SK-N-SH (cell line): ENCODE measurements around the gene SRSF2. TPM values are rescaled to one million over a fixed set of nuclear protein-coding genes. Genes with fewer than 3 reads are reported as not detected.

Experiments used
- CTCF ChIA-PET: fragments of 300-600, 350-600 bp; formaldehyde crosslinking; extraction: SDS; loops from one replicate; lab custom pipeline; 2021; lab: Yijun Ruan, JAX
- POLR2A ChIA-PET: fragments of 350-600 bp; sonication (Branson Sonifier 250); formaldehyde crosslinking; extraction: SDS; loops from one replicate; lab custom pipeline; 2020; ENCODE audit warnings: antibody characterized with exemption, inconsistent platforms; lab: Yijun Ruan, JAX
- DNase-seq: peaks from one replicate; pipeline ENCODE4 v3.0.0; 2012
- H2AFZ ChIP-seq: fragments of 200-600 bp; sonication (generic); 2 replicates; pipeline ENCODE4 v1.8.1; 2016; ENCODE audit warnings: antibody characterized with exemption, mild to moderate bottlenecking, low read depth
- H3F3A ChIP-seq: fragments of 200-600 bp; sonication (generic); replicated peaks from 2 replicates; pipeline ENCODE3; 2016; ENCODE audit warnings: antibody characterized with exemption, mild to moderate bottlenecking; ENCODE audit not compliant: insufficient read depth
- H3K27ac ChIP-seq, 2 experiments: fragments of 200-500 bp in 1 of 2; fragments of 200-600 bp in 1 of 2; sonication (Bioruptor generic) in 1 of 2; sonication (generic), shearing (Covaris generic) in 1 of 2; 2 replicates each; pipeline versions ENCODE4 v1.5.1 to v1.6.1; 2014 to 2016; ENCODE audit warnings: low read depth in 2 of 2, inconsistent platforms in 1 of 2, low read length in 1 of 2, mild to moderate bottlenecking in 1 of 2, mixed read lengths in 1 of 2
- H3K27me3 ChIP-seq: fragments of 200-600 bp; sonication (generic), shearing (Covaris generic); 2 replicates; pipeline ENCODE4 v1.6.1; 2016; ENCODE audit warnings: mixed run types; ENCODE audit not compliant: insufficient read depth
- H3K36me3 ChIP-seq, 2 experiments: fragments of 200-500 bp in 1 of 2; fragments of 200-600 bp in 1 of 2; sonication (Bioruptor generic) in 1 of 2; sonication (generic) in 1 of 2; replicated peaks in 1 of 2; 2 replicates each; pipeline versions ENCODE3 to v1.5.1; 2014 to 2016; ENCODE audit warnings: low read length in 1 of 2, mild to moderate bottlenecking in 1 of 2; ENCODE audit not compliant: insufficient read depth in 2 of 2, control insufficient read depth in 1 of 2
- H3K4me1 ChIP-seq, 2 experiments: fragments of 200-500 bp in 1 of 2; fragments of 200-600 bp in 1 of 2; sonication (Bioruptor generic) in 1 of 2; sonication (generic), shearing (Covaris generic) in 1 of 2; 2 replicates each; pipeline versions ENCODE4 v1.5.1 to v1.6.1; 2014 to 2016; ENCODE audit warnings: low read depth in 1 of 2, low read length in 1 of 2, mixed run types in 1 of 2; ENCODE audit not compliant: insufficient read depth in 2 of 2, control insufficient read depth in 1 of 2
- H3K4me2 ChIP-seq: fragments of 200-600 bp; sonication (generic), shearing (Covaris generic); 2 replicates; pipeline ENCODE4 v1.6.1; 2017; ENCODE audit warnings: mixed run types
- H3K4me3 ChIP-seq, 2 experiments: fragments of 200-500 bp in 1 of 2; fragments of 200-600 bp in 1 of 2; sonication (Bioruptor generic) in 1 of 2; sonication (generic), shearing (Covaris generic) in 1 of 2; 2 replicates each; pipeline versions ENCODE4 v1.5.1 to v1.8.1; 2014 to 2016; ENCODE audit warnings: low read depth in 2 of 2, inconsistent platforms in 1 of 2, low read length in 1 of 2, mild to moderate bottlenecking in 1 of 2, mixed read lengths in 1 of 2, moderate library complexity in 1 of 2
- H3K79me2 ChIP-seq: fragments of 200-600 bp; sonication (generic); 2 replicates; pipeline ENCODE4 v1.8.1; 2017; ENCODE audit warnings: mild to moderate bottlenecking; ENCODE audit not compliant: insufficient read depth
- H3K9ac ChIP-seq: fragments of 200-600 bp; sonication (generic); 2 replicates; pipeline ENCODE4 v1.6.1; 2017; ENCODE audit warnings: mixed run types
- H3K9me2 ChIP-seq: fragments of 200-600 bp; sonication (generic); 2 replicates; pipeline ENCODE4 v1.6.1; 2017; ENCODE audit warnings: mixed run types
- H3K9me3 ChIP-seq: fragments of 200-600 bp; sonication (generic); 2 replicates; pipeline ENCODE4 v1.6.1; 2017; ENCODE audit warnings: mixed run types, mild to moderate bottlenecking, moderate library complexity
- H4K20me1 ChIP-seq: fragments of 200-600 bp; sonication (generic); 2 replicates; pipeline ENCODE4 v1.6.1; 2017; ENCODE audit warnings: mild to moderate bottlenecking, mixed run types; ENCODE audit not compliant: insufficient read depth
- FOSL2 ChIP-seq: IDR thresholded peaks from 2 replicates; pipeline ENCODE4 v1.4.0; 2012; ENCODE audit warnings: low read depth, mild to moderate bottlenecking, moderate library complexity, borderline replicate concordance
- FOXJ3 ChIP-seq: sonication (generic); formaldehyde crosslinking; IDR thresholded peaks from 2 replicates; pipeline ENCODE4 v1.5.1; 2020; ENCODE audit warnings: mild to moderate bottlenecking, missing genetic modification reagents
- FOXM1 ChIP-seq: IDR thresholded peaks from 2 replicates; pipeline ENCODE4 v1.4.0; 2012; ENCODE audit warnings: low read depth, mild to moderate bottlenecking
- GATA2 ChIP-seq: sonication (generic); formaldehyde crosslinking; IDR thresholded peaks from 2 replicates; pipeline ENCODE4 v1.5.0; 2020; ENCODE audit warnings: mild to moderate bottlenecking, missing genetic modification reagents
- JUND ChIP-seq: IDR thresholded peaks from 2 replicates; pipeline ENCODE4 v1.4.0; 2012
- MEF2A ChIP-seq: IDR thresholded peaks from 2 replicates; pipeline ENCODE4 v1.4.0; 2012; ENCODE audit warnings: low read depth, borderline replicate concordance
- MXI1 ChIP-seq: IDR thresholded peaks from 2 replicates; pipeline ENCODE4 v1.6.1; 2012; ENCODE audit warnings: mild to moderate bottlenecking, low read depth, low read length, improper control_type of control experiment
- NFIC ChIP-seq: IDR thresholded peaks from 2 replicates; pipeline ENCODE4 v1.4.0; 2012; ENCODE audit warnings: borderline replicate concordance
- NRF1 ChIP-seq: IDR thresholded peaks from 2 replicates; pipeline ENCODE4 v1.6.1; 2012; ENCODE audit warnings: low read depth, mild to moderate bottlenecking, low read length
- POLR2AphosphoS5 ChIP-seq: IDR thresholded peaks from 2 replicates; pipeline ENCODE4 v1.6.1; 2012; ENCODE audit warnings: low read depth, low read length
- RCOR1 ChIP-seq: fragments of 150-350 bp; IDR thresholded peaks from 2 replicates; pipeline ENCODE4 v1.6.1; 2017; ENCODE audit warnings: antibody characterized with exemption, low read length
- RXRA ChIP-seq: IDR thresholded peaks from 2 replicates; pipeline ENCODE4 v1.4.0; 2012; ENCODE audit warnings: low read depth, mild to moderate bottlenecking, borderline replicate concordance
- SIN3A ChIP-seq: IDR thresholded peaks from 2 replicates; pipeline ENCODE4 v1.6.1; 2012; ENCODE audit warnings: low read depth, mild to moderate bottlenecking, low read length, moderate library complexity, borderline replicate concordance
- SMC3 ChIP-seq: IDR thresholded peaks from 2 replicates; pipeline ENCODE4 v1.6.1; 2012; ENCODE audit warnings: low read depth, low read length, improper control_type of control experiment
- TAF1 ChIP-seq: IDR thresholded peaks from 2 replicates; pipeline ENCODE4 v1.6.1; 2012; ENCODE audit warnings: low read depth, mild to moderate bottlenecking, low read length, moderate library complexity, borderline replicate concordance
- TCF12 ChIP-seq: IDR thresholded peaks from 2 replicates; pipeline ENCODE4 v1.4.0; 2012
- TEAD4 ChIP-seq: IDR thresholded peaks from 2 replicates; pipeline ENCODE4 v1.4.0; 2012; ENCODE audit warnings: mild to moderate bottlenecking, borderline replicate concordance; ENCODE audit not compliant: insufficient read depth
- WGBS: methylation state at CpG from one replicate; pipeline ENCODE4 v1.1.6; 2017; ENCODE audit warnings: low lambda C conversion rate; 5-methylcytosine and 5-hydroxymethylcytosine counted together
- polyA plus RNA-seq, 3 experiments: library from polyadenylated mRNA; depleted of rRNA; stranded (reverse); fragments of >200 nt; gene quantifications; 2 replicates each; pipeline ENCODE4 v1.2.3, GENCODE V29; 2012
- TF ChIP-seq, protein P1 (sequence below): IDR thresholded peaks from 2 replicates; pipeline ENCODE4 v1.4.0; 2012; ENCODE audit warnings: low read depth, borderline replicate concordance
- TF ChIP-seq, protein P2 (sequence below): IDR thresholded peaks from 2 replicates; pipeline ENCODE4; 2012
- TF ChIP-seq, protein P3 (sequence below): fragments of 150-350 bp; IDR thresholded peaks from 2 replicates; pipeline ENCODE4 v1.6.1; 2017; ENCODE audit warnings: antibody characterized with exemption, low read length, low read depth, borderline replicate concordance
- TF ChIP-seq, protein P4 (sequence below): IDR thresholded peaks from 2 replicates; pipeline ENCODE4 v1.4.0; 2012; ENCODE audit warnings: low read depth, borderline replicate concordance
- TF ChIP-seq, protein P5 (sequence below): fragments of 200-600 bp; sonication (generic); IDR thresholded peaks from 2 replicates; pipeline ENCODE4 v1.6.1; 2017; ENCODE audit warnings: antibody characterized with exemption, mild to moderate bottlenecking, moderate library complexity

The SRSF2 gene
- polyA plus RNA-seq, 1 of the 3 experiments (the other 2 are of a cell fraction) = 211 TPM

DNA sequence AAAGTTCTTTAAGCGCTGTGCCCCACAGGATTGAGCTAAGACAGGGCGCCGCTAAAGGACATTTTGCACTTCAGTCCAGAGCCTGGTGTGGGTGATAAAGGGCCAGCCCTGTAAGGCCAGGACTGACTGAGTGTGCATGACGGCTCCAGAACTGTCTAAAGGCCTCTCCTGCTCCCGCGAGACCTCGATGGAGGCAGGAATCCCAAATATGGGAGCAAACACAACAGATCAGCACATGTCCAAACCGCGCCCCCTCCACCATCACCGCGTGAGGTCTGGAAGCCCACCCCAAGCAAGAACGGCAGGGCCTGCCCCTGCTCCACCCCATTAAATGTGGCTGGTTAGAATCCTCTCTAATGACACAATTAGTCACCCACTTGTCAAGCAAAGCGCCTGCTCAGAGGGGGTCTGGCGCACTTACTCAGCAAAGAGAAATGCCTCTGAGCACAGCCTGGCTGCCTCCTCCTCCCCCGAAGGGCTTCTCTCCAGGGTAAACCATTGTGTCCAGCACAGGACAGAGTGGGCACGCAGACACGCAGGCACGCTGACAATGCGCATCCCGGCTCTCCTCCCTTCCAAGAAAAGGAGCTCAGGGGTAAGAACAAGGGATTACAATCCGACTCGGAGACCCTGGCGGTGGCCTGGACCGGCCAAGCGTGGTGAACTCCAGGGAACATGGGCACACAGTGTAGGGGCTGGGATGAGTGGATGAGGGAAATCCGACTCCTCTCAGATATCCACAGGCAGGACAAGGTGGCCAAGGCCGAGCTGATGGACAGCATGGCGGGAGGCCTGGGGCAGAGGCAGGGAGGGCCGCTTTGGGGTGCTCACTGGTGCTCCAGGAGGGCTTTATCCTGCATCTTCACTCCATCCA, 27.8 kb downstream of the SRSF2 start (continued):
- TF ChIP-seq, protein P1, sequence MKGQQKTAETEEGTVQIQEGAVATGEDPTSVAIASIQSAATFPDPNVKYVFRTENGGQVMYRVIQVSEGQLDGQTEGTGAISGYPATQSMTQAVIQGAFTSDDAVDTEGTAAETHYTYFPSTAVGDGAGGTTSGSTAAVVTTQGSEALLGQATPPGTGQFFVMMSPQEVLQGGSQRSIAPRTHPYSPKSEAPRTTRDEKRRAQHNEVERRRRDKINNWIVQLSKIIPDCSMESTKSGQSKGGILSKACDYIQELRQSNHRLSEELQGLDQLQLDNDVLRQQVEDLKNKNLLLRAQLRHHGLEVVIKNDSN = no peak
- TF ChIP-seq POLR2AphosphoS5 = peak; percentile 74
- peak; percentile 86 for TF ChIP-seq JUND
- peak; percentile 89 for TF ChIP-seq FOSL2
- TF ChIP-seq MXI1 = peak; percentile 90
- TF ChIP-seq TEAD4 = peak; percentile 67
- TF ChIP-seq RXRA = no peak; the same call in 1 of the 2 replicates
- TF ChIP-seq, protein P2, sequence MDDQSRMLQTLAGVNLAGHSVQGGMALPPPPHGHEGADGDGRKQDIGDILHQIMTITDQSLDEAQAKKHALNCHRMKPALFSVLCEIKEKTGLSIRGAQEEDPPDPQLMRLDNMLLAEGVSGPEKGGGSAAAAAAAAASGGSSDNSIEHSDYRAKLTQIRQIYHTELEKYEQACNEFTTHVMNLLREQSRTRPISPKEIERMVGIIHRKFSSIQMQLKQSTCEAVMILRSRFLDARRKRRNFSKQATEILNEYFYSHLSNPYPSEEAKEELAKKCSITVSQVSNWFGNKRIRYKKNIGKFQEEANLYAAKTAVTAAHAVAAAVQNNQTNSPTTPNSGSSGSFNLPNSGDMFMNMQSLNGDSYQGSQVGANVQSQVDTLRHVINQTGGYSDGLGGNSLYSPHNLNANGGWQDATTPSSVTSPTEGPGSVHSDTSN = peak; percentile 95
- peak; percentile 88 for TF ChIP-seq TCF12
- no peak for TF ChIP-seq FOXM1
- peak; percentile 39; the same call in 1 of the 2 replicates for TF ChIP-seq NFIC
- peak; percentile 66; the same call in 1 of the 2 replicates for TF ChIP-seq TAF1
- TF ChIP-seq, protein P3, sequence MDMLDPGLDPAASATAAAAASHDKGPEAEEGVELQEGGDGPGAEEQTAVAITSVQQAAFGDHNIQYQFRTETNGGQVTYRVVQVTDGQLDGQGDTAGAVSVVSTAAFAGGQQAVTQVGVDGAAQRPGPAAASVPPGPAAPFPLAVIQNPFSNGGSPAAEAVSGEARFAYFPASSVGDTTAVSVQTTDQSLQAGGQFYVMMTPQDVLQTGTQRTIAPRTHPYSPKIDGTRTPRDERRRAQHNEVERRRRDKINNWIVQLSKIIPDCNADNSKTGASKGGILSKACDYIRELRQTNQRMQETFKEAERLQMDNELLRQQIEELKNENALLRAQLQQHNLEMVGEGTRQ = no peak
- TF ChIP-seq NRF1 = peak; percentile 40
- TF ChIP-seq SIN3A = peak; percentile 94

DNA sequence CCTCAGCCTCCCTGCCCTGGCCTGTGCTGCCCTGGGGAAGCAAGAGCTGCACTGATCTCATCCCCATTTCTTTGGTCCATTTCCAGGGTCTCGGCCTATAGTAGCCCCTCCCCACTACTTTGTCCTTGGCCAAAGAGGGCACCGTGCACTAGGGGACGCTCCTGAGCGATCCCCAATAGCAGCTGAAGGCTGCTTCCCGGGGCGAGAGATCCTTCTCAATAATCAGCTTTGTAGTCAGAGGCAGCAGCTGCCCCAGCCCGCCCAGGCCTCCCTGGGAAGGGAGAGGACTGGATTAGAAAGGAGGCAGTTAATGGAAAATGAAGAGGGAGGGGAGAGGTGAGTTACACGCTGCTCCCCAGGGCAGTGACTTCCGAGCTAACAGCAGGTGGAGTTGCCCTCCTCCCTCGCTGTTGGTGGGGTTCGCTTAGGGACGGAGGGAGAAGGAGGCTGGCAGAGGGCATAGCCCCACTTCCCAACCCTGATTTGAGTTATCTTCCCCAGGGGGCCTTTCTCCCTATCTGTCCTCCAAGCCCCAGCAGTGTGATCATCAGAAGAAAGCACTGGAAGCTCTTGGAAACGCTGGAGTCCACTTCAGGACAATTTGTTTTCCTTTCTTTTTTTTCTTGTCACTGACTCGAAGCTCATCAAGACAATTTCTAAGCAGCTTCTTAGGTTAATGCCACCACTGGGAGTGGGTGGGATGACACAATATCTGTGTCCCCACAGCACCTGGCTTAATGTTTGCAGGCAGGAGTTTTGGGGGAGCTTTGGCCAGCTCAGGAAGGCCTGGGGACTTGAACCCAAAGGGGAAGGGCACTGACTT, 28.9 kb downstream of the SRSF2 start:
- peak; percentile 52 for DNase-seq
- ChIA-PET POLR2A (interaction anchor here (1.1 to 1.6 kb wide), 2 partner anchors 18 to 35 kb away, joined by 3 to 4 read pairs; partner anchors contain the start of genes JMJD6 and METTL23), CTCF (interaction anchor here (0.7 to 14.3 kb wide), 10 partner anchors 11 to 348 kb away, joined by 3 to 255 read pairs (median 4); no protein-coding TSS in a partner anchor)
- Histone ChIP-seq H3F3A (peaks cover 38% of the 10 kb centered on the region), H3K9me3 (no peaks in the 10 kb centered on the region), H3K4me1 (peaks cover 14 to 33% of the 10 kb centered on the region in 2 experiments), H3K36me3 (peaks cover 8% of the 10 kb centered on the region in 2 experiments), H3K9me2 (no peaks in the 10 kb centered on the region), H3K79me2 (peaks cover 94% of the 10 kb centered on the region), H2AFZ (no peak overlapping the region), H3K9ac (peak overlapping the region; percentile 85; the same call in 1 of the 2 replicates), H3K27me3 (no peaks in the 10 kb centered on the region), H3K4me2 (peak overlapping the region; percentile 96), H3K27ac (peak overlapping the region; percentile 88 to 95; a peak in 3 of 4 replicates), H4K20me1 (peaks cover 30% of the 10 kb centered on the region), H3K4me3 (peak overlapping the region in 1 of 2 experiments; percentile 89; a peak in 1 of 4 replicates)
- 93% methylated on average over 14 of the region's 14 CpGs for WGBS
- no peak for TF ChIP-seq RXRA
- TF ChIP-seq, protein P4, sequence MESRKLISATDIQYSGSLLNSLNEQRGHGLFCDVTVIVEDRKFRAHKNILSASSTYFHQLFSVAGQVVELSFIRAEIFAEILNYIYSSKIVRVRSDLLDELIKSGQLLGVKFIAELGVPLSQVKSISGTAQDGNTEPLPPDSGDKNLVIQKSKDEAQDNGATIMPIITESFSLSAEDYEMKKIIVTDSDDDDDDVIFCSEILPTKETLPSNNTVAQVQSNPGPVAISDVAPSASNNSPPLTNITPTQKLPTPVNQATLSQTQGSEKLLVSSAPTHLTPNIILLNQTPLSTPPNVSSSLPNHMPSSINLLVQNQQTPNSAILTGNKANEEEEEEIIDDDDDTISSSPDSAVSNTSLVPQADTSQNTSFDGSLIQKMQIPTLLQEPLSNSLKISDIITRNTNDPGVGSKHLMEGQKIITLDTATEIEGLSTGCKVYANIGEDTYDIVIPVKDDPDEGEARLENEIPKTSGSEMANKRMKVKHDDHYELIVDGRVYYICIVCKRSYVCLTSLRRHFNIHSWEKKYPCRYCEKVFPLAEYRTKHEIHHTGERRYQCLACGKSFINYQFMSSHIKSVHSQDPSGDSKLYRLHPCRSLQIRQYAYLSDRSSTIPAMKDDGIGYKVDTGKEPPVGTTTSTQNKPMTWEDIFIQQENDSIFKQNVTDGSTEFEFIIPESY = no peak
- no peak for TF ChIP-seq FOXJ3
- no peak for TF ChIP-seq GATA2 (CRISPR knock-in tag)
- no peak for TF ChIP-seq TCF12
- no peak for TF ChIP-seq JUND
- TF ChIP-seq, protein P5, sequence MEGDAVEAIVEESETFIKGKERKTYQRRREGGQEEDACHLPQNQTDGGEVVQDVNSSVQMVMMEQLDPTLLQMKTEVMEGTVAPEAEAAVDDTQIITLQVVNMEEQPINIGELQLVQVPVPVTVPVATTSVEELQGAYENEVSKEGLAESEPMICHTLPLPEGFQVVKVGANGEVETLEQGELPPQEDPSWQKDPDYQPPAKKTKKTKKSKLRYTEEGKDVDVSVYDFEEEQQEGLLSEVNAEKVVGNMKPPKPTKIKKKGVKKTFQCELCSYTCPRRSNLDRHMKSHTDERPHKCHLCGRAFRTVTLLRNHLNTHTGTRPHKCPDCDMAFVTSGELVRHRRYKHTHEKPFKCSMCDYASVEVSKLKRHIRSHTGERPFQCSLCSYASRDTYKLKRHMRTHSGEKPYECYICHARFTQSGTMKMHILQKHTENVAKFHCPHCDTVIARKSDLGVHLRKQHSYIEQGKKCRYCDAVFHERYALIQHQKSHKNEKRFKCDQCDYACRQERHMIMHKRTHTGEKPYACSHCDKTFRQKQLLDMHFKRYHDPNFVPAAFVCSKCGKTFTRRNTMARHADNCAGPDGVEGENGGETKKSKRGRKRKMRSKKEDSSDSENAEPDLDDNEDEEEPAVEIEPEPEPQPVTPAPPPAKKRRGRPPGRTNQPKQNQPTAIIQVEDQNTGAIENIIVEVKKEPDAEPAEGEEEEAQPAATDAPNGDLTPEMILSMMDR = no peak
- TF ChIP-seq RCOR1 = no peak
- TF ChIP-seq SIN3A = no peak
- TF ChIP-seq SMC3 = no peak
- no peak for TF ChIP-seq NRF1
- TF ChIP-seq MEF2A = no peak
- TF ChIP-seq MXI1 = no peak
